Omental fat pad (tissue), 4 donors: ENCODE measurements around the gene BRME1. TPM values are rescaled to one million over a fixed set of nuclear protein-coding genes. Genes with fewer than 3 reads are reported as not detected.

Experiments
- ATAC-seq: fragments of 150-250 bp; one replicate; pipeline ENCODE4 v1.9.1; 2016; ENCODE audit warnings: mild to moderate bottlenecking, moderate library complexity; ENCODE audit not compliant: low FRiP score
- DNase-seq: peaks from one replicate; pipeline ENCODE4 v3.0.0-alpha.2; 2019; ENCODE audit warnings: low spot score
- CTCF ChIP-seq, 3 donors: fragments of 450-650 bp; IDR thresholded peaks; one replicate each; pipeline ENCODE4 v1.5.1; 2016 to 2017; ENCODE audit warnings: antibody characterized with exemption in 3 of 3, mild to moderate bottlenecking in 3 of 3, moderate library complexity in 2 of 3
- total RNA-seq, 4 donors: library from RNA; depleted of rRNA; stranded (reverse); fragments of >200 nt; gene quantifications; one replicate each; pipeline ENCODE4 v1.1.0, GENCODE V29; 2016

The BRME1 gene
- total RNA-seq, 4 donors from 2014 or later, result 0.46 to 0.95 TPM; not detected in 2

GRCh38 chr19:13843104-13843921, 62.6 kb downstream of the BRME1 start:
- no peak for DNase-seq
- ATAC-seq, result no peak
- TF ChIP-seq CTCF (IDR thresholded peaks at IDR 0.05), result no peak

GRCh38 chr19:13842291-13843103, 63.4 kb downstream of the BRME1 start:
- ATAC-seq (peak; percentile 46), DNase-seq (no peak)
- no peak for TF ChIP-seq CTCF (IDR thresholded peaks at IDR 0.05)

- no peak for TF ChIP-seq CTCF (IDR thresholded peaks at IDR 0.05)
- ATAC-seq, result no peak
- DNase-seq, result no peak
Measured at GRCh38 chr19:13841962-13842290, 64.0 kb downstream of the BRME1 start.

- TF ChIP-seq CTCF (IDR thresholded peaks at IDR 0.05), result no peak
- DNase-seq, result no peak
- no peak for ATAC-seq
Measured at GRCh38 chr19:13841086-13841961, 64.6 kb downstream of the BRME1 start.

GRCh38 chr19:13840305-13841085, 65.4 kb downstream of the BRME1 start:
- ATAC-seq (no peak), DNase-seq (no peak)
- no peak for TF ChIP-seq CTCF (IDR thresholded peaks at IDR 0.05)

GRCh38 chr19:13839938-13840304, 66.0 kb downstream of the BRME1 start:
- no peak for TF ChIP-seq CTCF (IDR thresholded peaks at IDR 0.05)
- peak; percentile 1 for ATAC-seq
- no peak for DNase-seq
